NCI-H1436 (cell line): ENCODE results near the gene DUSP15.
A peak's percentile ranks its signal among the peaks of the same experiment; 100 is the strongest.
"Not testable (repeated sequence)": the region's sequence is repeated elsewhere in the genome, so short reads cannot be mapped to it uniquely, and the experiment has no call there.

Source experiments
- DNase-seq: peaks from one replicate; lab custom pipeline; 2025; lab: John Stamatoyannopoulos, UW

The DUSP15 gene

GRCh38 chr20:31822421-31823330 is 47.7 kb downstream of the DUSP15 start:
- peak; percentile 54 for DNase-seq

- DNase-seq = no peak
Observed at GRCh38 chr20:31821427-31821826, 48.9 kb downstream of the DUSP15 start.

GRCh38 chr20:31820228-31820627 is 50.1 kb downstream of the DUSP15 start:
- DNase-seq = no peak

DNA sequence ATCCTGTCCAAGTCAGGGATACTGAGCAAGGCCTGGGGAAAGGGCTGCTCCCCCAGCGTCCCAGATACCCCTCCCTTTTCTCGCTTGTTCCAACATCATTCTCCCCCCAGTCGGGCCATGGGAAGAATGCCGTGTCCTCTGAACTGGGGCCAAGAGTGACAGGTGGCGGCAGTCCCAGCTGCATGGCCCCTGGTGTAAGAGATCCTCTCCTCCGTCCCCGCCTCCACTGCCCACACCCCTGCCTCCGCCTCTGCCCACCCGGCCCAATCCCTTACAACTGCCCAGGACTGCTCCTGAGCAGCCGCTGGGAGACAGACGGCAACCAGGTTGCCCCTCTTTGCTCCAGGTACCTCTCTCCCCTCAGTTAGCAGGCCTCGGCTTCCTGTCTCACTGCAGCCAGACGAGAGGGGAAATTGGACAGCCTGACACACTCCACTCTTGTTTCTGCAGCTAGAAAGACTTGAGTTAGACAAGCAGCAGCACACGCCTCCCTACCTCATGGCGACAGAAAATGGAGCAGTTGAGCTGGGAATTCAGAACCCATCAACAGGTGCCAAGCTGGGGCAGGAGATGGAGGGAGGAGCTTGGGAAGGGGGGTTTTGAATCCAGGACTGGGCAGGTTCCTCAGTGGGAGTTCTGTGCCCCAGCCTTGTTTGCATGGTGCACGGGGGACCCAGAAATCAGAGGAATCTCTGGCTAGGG is 51.1 kb downstream of the DUSP15 start, which contains the start of gene MYLK2:
MYLK2 (plus strand) TSS at position 274 of the 702 bp plus-strand sequence; CDS start at position 499, 225 bp downstream.
- no peak for DNase-seq

DNA sequence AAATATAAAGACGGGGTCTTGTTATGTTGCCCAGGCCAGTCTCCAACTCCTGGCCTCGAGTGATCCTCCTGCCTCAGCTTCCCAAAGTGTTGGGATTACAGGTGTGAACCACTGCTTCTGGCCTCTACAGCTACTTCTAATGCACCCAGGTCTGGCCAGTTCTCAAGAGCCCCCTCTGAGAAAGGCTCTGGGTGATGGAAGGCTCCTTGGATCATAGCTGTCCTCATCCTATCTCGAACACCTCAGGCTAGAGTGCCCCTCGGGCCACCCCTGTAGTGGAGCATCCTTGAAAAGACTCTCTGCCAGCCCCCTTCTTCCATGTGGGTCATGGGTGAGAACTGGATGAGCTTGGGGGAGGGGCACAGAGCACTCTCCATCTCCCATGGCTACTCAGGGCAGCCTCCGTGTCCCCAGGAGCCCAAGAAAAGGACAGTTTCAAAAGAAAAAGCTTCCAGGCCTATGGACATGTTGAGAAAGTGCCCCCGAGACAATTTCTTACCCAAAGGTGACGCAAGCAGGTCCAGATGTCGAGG is 51.9 kb downstream of the DUSP15 start:
- no peak for DNase-seq

DNA sequence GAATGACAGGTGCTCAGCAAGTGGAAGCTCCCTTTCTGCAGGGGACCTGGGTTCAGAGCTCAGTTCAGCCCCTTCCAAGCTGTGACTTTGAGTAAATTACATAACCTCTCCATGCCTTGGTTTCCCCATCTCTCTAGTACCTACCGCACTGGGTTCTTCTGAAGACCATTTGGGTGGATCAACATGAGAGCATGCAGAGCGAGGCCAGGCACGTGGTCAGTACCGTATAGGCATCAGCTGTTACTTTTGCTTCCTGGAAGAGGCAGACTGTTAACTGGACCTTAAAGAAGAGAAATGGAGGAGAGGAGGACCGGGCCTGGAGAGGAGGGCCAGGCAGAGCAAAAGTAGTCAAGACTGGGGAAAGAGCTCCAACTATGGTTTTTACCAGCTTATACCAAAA is 52.9 kb downstream of the DUSP15 start:
- DNase-seq = no peak

DNA sequence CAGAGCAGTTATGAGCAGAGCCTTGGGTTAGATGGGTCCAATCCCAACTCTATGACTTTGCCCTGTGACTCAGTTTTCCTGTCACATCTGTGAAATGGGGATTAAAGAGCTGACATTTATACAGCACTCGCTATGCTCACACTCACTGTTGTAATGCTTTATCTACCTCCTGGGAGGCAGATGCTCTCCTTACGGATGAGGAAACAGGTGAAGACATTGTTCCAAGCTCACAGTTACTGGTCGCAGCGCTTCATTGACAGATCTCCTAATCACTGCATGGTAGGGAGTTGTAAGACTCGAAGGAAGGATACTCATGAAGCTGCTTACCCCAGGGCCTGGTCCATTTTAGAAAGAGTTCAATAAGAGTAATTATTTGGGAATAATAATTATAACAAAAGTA is 54.1 kb downstream of the DUSP15 start:
- DNase-seq = no peak

DNA sequence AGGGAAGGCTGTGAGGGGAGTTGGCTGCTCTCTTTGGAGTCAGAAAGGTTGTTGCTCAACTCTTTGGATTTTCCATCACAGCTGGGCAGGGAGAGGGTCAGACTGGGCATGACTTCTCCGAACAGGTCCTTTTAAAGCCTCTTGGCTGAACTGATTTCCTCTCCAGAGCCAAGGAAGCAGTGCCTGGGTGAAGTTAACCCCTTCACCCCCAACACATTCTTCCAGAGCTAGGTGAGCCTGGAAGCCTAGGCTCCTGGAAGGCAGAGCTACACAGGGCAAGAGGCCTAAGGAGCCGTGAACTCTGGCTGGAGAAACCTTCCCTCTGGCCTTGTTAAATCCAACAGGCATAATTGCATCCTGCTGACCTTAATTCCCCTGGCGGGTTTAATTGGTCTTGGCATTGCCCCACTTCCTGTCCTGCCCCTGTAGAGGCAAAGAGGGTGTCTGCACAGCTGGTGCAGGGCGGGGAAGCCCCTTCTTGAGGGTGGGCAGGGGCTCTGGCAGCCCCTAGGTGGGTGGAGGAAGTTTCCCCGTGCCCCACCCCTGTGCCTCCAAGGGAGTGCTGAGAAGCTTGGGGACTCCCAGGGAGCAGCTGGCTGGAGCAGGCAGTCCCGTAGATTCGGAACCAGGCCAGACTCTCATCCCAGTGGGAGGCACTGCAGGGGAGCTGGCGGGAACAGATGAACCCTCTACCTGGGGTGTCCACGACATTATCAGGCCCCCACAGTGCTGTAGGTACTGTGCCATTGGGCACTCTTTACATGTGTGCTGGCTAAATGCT is 54.7 kb downstream of the DUSP15 start:
- DNase-seq = peak; percentile 11

GRCh38 chr20:31814142-31814541 is 56.2 kb downstream of the DUSP15 start:
- not testable (repeated sequence) for DNase-seq

DNA sequence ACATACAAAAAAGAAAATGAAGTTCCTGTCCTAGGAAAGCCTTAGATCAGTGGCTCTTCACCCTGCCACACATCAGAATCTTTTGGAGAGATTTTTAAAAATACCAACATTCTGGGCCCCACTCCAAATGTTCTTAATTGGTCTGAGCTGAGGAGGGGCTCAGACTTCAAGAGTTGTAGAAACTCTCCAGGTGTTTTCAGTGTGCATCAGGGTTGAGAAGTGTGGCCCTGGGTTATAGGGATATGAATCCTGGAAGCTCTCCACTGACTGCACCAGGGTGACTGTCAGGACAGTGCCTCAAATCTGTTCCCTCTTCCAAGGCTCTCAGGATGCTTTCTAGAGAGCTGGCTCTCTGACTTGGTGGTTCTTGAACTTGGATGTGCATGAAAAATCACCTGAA is 56.7 kb downstream of the DUSP15 start:
- no peak for DNase-seq

DNA sequence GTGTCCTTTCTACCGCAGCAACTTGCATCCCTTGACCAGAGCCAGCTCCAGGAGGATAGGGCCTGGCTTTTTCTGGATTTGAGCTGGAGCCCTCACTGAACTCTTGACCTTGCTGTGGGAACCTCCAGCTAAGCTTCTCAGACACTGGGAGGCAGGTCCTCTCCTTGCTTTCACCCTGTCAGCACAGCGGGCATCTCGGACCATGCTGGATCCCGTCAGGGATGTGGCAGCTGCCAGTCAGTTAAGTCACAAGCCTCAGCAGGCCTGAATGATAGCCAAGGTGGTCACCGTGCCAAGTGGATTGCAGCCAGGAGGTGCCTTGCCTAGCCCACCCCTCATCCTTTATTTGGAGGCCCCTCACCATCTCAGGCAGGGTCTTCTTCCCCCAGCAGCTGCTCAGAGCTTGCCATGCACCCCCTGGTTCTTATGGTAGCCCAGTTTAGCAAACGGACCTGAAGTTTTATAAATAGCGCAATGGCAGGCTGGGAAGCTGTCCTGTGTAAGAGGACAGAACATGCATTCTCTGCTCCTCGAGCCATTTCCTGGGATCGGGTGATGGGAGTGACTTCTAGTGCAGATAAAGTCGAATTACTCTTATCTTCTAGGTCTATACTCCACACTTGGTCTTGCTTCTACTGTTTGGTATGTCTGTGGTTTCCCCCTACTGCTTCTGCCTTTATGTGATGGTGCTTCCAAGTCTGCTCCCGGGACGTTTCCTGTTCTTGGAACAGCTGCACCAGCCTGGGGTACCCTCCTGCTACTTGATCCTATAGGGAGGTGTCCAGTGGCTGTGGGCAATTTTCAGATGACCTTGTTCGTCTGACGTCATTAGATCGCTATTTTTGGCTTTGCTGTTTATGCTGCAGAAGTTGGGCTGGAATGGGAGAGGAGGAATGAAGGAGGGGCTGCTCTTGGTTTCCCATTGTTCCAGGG is 58.3 kb downstream of the DUSP15 start:
- DNase-seq = no peak

DNA sequence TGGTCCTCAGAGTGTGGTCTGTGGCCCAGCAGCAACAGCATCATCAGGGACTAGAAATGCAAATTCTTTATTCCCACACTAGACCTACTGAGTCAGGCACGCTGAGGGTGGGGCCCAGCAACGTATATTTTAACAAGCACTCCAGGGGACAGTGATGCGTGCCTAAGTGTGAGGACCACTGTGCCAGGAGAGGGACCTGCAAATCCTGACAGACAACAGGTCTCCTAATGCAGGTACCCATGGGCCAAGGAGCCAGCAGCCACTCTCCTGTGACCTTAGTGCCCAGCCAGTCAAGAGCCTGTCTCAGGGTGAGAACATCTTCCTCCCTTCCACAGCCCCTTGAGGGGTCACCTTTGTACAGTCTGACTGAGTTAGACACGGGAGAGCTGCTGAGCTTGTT is 59.1 kb downstream of the DUSP15 start:
- no peak for DNase-seq
